SK-N-SH treated with all-trans-retinoic acid at 6 μM for 48 hours (cell line): Measurements from ENCODE around the gene SUGP2.

ENCODE experiments used
- ATAC-seq: fragments of 200-7000 bp; cut with Tn5 transposase; 3 replicates; pipeline ENCODE4 v1.9.1; 2020; ENCODE audit warnings: mild to moderate bottlenecking, moderate library complexity
- ARNTL ChIP-seq: fragments of 450-650 bp; formaldehyde crosslinking; IDR thresholded peaks from 2 replicates; pipeline ENCODE4 v1.5.0; 2020; ENCODE audit warnings: low read depth, mild to moderate bottlenecking, moderate library complexity, borderline replicate concordance
- BACH2 ChIP-seq: fragments of 250-450 bp; sonication (Bioruptor Pico); IDR thresholded peaks from 2 replicates; pipeline ENCODE4 v1.9.0; 2021; ENCODE audit warnings: mild to moderate bottlenecking, borderline replicate concordance
- ESRRG ChIP-seq: fragments of 250-450 bp; sonication (Bioruptor Pico); IDR thresholded peaks from 2 replicates; pipeline ENCODE4 v1.6.1; 2021; ENCODE audit warnings: mild to moderate bottlenecking
- ISL1 ChIP-seq: fragments of 250-450 bp; sonication (Bioruptor Pico); IDR thresholded peaks from 2 replicates; pipeline ENCODE4 v2.1.2; 2022; ENCODE audit warnings: mild to moderate bottlenecking, moderate library complexity
- OSR1 ChIP-seq: fragments of 250-450 bp; sonication (Bioruptor Pico); IDR thresholded peaks from 2 replicates; pipeline ENCODE4 v1.8.0; 2022; ENCODE audit warnings: moderate library complexity, mild to moderate bottlenecking, inconsistent platforms
- PPARA ChIP-seq: fragments of 250-450 bp; sonication (Bioruptor Pico); IDR thresholded peaks from 2 replicates; pipeline ENCODE4 v1.5.0; 2020; ENCODE audit warnings: mild to moderate bottlenecking, borderline replicate concordance
- RARB ChIP-seq: fragments of 250-450 bp; sonication (Bioruptor Pico); IDR thresholded peaks from 2 replicates; pipeline ENCODE4 v1.8.0; 2021; ENCODE audit warnings: mild to moderate bottlenecking, moderate library complexity
- TCF4 ChIP-seq: fragments of 250-450 bp; sonication (Bioruptor Pico); IDR thresholded peaks from 2 replicates; pipeline ENCODE4 v1.8.0; 2021; ENCODE audit warnings: mild to moderate bottlenecking, moderate library complexity, borderline replicate concordance
- TOX ChIP-seq: fragments of 250-450 bp; sonication (Bioruptor Pico); IDR thresholded peaks from 2 replicates; pipeline ENCODE4 v1.8.0; 2021; ENCODE audit warnings: mild to moderate bottlenecking, moderate library complexity, borderline replicate concordance
- ZC3H10 ChIP-seq: fragments of 250-450 bp; sonication (Bioruptor Pico); IDR thresholded peaks from 2 replicates; pipeline ENCODE4 v1.5.1; 2021; ENCODE audit warnings: mild to moderate bottlenecking, moderate library complexity
- ZFP3 ChIP-seq: fragments of 250-450 bp; sonication (Bioruptor Pico); IDR thresholded peaks from 2 replicates; pipeline ENCODE4 v1.5.0; 2020; ENCODE audit warnings: mild to moderate bottlenecking, moderate library complexity
- ZFP30 ChIP-seq: fragments of 450-650 bp; formaldehyde crosslinking; IDR thresholded peaks from 2 replicates; pipeline ENCODE4 v1.5.0; 2022; ENCODE audit warnings: mild to moderate bottlenecking, moderate library complexity
- ZNF565 ChIP-seq: fragments of 450-650 bp; formaldehyde crosslinking; conservative IDR thresholded peaks from 2 replicates; pipeline ENCODE4 v1.5.0; 2020; ENCODE audit warnings: low read depth, mild to moderate bottlenecking, moderate library complexity
- ZNF70 ChIP-seq: fragments of 450-650 bp; formaldehyde crosslinking; IDR thresholded peaks from 2 replicates; pipeline ENCODE4 v1.5.0; 2020; ENCODE audit warnings: mild to moderate bottlenecking, moderate library complexity
- TF ChIP-seq, protein P1 (sequence below): fragments of 250-450 bp; sonication (Bioruptor Pico); IDR thresholded peaks from 2 replicates; pipeline ENCODE4 v1.5.1; 2020; ENCODE audit warnings: low read depth, mild to moderate bottlenecking, moderate library complexity
- TF ChIP-seq, protein P2 (sequence below): fragments of 250-450 bp; sonication (Bioruptor Pico); IDR thresholded peaks from 2 replicates; pipeline ENCODE4 v1.5.0; 2020; ENCODE audit warnings: mild to moderate bottlenecking, moderate library complexity
- TF ChIP-seq, protein P3 (sequence below): fragments of 250-450 bp; sonication (Bioruptor Pico); IDR thresholded peaks from 2 replicates; pipeline ENCODE4 v1.5.1; 2021; ENCODE audit warnings: mild to moderate bottlenecking, moderate library complexity
- TF ChIP-seq, protein P4 (sequence below): fragments of 250-450 bp; sonication (Bioruptor Pico); IDR thresholded peaks from 2 replicates; pipeline ENCODE4 v1.8.0; 2020; ENCODE audit warnings: mild to moderate bottlenecking, moderate library complexity, borderline replicate concordance

The SUGP2 gene

DNA sequence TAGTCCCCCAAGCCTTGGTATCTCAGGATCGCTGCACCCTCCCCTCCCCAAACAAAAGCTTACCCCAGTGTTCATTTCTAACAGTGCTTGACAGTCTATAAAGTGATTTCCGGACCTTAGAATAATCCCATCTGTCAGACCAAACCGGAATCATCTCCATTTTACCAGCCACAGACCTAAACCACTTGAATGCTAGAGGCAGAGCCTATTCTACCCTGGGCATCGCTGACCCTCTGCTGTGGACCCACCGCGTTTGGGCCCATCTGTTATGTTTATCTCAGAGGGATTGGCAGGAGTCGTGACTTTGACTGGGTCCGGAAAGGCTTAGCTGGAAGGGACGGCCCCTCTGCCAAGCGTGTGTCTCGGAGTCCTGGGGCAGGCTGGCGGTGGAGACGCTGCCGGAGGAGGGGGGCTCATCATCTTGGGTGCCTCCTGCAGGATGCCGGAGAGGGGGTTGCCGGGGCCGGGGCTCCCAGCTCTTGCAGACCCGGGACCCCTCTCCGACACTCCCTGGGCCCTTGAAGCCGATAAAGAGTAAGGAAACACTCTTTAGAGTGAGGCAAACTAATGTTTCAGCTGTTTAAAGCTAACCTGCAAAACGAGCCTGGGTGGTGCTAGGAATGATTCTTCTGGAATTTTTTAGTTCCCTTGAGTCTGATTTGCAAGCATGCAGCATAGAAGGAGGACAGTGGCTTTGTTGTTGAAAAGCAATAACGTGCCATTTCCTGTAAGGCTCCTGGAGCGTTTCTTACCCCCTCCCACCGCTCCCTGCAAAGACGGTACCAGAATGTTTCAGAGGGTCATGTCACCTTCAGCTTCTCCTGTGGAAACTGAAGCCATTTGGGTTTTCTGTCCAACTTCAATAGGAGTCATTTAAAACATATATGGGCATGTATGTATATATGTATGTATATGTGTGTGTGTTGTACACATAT lies 31.8 kb upstream of the SUGP2 start (continued):
- TF ChIP-seq, protein P1, sequence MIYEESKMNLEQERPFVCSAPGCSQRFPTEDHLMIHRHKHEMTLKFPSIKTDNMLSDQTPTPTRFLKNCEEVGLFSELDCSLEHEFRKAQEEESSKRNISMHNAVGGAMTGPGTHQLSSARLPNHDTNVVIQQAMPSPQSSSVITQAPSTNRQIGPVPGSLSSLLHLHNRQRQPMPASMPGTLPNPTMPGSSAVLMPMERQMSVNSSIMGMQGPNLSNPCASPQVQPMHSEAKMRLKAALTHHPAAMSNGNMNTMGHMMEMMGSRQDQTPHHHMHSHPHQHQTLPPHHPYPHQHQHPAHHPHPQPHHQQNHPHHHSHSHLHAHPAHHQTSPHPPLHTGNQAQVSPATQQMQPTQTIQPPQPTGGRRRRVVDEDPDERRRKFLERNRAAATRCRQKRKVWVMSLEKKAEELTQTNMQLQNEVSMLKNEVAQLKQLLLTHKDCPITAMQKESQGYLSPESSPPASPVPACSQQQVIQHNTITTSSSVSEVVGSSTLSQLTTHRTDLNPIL (CRISPR knock-in tag): no peak
- no peak for TF ChIP-seq BACH2 (CRISPR knock-in tag)
- no peak for TF ChIP-seq OSR1
- TF ChIP-seq ZC3H10 (CRISPR knock-in tag): no peak
- no peak for TF ChIP-seq ZFP30 (CRISPR knock-in tag)
- TF ChIP-seq, protein P2, sequence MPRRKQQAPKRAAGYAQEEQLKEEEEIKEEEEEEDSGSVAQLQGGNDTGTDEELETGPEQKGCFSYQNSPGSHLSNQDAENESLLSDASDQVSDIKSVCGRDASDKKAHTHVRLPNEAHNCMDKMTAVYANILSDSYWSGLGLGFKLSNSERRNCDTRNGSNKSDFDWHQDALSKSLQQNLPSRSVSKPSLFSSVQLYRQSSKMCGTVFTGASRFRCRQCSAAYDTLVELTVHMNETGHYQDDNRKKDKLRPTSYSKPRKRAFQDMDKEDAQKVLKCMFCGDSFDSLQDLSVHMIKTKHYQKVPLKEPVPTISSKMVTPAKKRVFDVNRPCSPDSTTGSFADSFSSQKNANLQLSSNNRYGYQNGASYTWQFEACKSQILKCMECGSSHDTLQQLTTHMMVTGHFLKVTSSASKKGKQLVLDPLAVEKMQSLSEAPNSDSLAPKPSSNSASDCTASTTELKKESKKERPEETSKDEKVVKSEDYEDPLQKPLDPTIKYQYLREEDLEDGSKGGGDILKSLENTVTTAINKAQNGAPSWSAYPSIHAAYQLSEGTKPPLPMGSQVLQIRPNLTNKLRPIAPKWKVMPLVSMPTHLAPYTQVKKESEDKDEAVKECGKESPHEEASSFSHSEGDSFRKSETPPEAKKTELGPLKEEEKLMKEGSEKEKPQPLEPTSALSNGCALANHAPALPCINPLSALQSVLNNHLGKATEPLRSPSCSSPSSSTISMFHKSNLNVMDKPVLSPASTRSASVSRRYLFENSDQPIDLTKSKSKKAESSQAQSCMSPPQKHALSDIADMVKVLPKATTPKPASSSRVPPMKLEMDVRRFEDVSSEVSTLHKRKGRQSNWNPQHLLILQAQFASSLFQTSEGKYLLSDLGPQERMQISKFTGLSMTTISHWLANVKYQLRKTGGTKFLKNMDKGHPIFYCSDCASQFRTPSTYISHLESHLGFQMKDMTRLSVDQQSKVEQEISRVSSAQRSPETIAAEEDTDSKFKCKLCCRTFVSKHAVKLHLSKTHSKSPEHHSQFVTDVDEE: no peak

DNA sequence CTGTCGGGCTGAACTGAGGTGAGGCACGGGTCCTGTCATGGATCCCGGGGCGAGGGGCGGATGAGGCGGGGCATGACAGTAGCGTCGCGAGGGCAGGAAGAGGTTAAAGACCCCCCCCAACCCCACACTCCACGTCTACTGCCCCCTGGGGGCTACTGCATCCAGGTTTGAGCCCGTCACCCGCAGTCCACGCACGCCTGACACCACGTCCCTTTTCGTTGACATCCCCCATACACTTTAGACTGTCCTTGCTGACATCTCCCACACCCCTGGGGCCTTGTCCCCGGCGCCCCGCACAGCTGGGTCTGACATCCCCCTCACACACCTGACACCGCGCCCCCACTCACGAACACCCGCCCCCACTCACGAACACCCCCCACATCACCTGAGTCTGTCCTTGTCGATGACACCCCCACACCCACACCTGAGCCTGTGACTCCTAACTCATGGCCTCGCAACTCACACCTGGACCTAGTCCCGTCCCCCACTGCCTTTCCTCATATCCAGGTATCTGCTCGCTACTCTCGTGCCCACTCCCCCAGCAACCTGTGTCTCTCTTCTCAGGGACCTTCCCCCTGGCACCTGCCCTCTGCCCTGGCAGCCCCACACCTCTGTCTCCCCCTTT lies 30.9 kb upstream of the SUGP2 start:
- ATAC-seq: no peak
- TF ChIP-seq TCF4 (CRISPR knock-in tag) (no peak), ZNF70 (CRISPR knock-in tag) (no peak), BACH2 (CRISPR knock-in tag) (no peak), ISL1 (CRISPR knock-in tag) (no peak), TOX (CRISPR knock-in tag) (no peak), RARB (CRISPR knock-in tag) (no peak), ZC3H10 (CRISPR knock-in tag) (no peak), ZFP3 (CRISPR knock-in tag) (no peak), ESRRG (CRISPR knock-in tag) (no peak), ZFP30 (CRISPR knock-in tag) (no peak), PPARA (CRISPR knock-in tag) (no peak), ARNTL (CRISPR knock-in tag) (no peak), ZNF565 (CRISPR knock-in tag) (no peak)
- TF ChIP-seq, protein P1 (CRISPR knock-in tag): no peak
- TF ChIP-seq, protein P3, sequence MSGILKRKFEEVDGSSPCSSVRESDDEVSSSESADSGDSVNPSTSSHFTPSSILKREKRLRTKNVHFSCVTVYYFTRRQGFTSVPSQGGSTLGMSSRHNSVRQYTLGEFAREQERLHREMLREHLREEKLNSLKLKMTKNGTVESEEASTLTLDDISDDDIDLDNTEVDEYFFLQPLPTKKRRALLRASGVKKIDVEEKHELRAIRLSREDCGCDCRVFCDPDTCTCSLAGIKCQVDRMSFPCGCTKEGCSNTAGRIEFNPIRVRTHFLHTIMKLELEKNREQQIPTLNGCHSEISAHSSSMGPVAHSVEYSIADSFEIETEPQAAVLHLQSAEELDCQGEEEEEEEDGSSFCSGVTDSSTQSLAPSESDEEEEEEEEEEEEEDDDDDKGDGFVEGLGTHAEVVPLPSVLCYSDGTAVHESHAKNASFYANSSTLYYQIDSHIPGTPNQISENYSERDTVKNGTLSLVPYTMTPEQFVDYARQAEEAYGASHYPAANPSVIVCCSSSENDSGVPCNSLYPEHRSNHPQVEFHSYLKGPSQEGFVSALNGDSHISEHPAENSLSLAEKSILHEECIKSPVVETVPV (CRISPR knock-in tag): no peak
- TF ChIP-seq, protein P4, sequence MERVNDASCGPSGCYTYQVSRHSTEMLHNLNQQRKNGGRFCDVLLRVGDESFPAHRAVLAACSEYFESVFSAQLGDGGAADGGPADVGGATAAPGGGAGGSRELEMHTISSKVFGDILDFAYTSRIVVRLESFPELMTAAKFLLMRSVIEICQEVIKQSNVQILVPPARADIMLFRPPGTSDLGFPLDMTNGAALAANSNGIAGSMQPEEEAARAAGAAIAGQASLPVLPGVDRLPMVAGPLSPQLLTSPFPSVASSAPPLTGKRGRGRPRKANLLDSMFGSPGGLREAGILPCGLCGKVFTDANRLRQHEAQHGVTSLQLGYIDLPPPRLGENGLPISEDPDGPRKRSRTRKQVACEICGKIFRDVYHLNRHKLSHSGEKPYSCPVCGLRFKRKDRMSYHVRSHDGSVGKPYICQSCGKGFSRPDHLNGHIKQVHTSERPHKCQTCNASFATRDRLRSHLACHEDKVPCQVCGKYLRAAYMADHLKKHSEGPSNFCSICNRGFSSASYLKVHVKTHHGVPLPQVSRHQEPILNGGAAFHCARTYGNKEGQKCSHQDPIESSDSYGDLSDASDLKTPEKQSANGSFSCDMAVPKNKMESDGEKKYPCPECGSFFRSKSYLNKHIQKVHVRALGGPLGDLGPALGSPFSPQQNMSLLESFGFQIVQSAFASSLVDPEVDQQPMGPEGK: no peak
- TF ChIP-seq, protein P2: no peak
